ENCODE results near the gene VASN.

The VASN gene

GRCh38 chr16:4377573-4378154 is 6.0 kb downstream of the VASN start:
- TF ChIP-seq, protein P1, sequence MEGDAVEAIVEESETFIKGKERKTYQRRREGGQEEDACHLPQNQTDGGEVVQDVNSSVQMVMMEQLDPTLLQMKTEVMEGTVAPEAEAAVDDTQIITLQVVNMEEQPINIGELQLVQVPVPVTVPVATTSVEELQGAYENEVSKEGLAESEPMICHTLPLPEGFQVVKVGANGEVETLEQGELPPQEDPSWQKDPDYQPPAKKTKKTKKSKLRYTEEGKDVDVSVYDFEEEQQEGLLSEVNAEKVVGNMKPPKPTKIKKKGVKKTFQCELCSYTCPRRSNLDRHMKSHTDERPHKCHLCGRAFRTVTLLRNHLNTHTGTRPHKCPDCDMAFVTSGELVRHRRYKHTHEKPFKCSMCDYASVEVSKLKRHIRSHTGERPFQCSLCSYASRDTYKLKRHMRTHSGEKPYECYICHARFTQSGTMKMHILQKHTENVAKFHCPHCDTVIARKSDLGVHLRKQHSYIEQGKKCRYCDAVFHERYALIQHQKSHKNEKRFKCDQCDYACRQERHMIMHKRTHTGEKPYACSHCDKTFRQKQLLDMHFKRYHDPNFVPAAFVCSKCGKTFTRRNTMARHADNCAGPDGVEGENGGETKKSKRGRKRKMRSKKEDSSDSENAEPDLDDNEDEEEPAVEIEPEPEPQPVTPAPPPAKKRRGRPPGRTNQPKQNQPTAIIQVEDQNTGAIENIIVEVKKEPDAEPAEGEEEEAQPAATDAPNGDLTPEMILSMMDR (IDR thresholded peaks at IDR 0.05; ENCODE audit: low read depth, low read length, missing control alignments), result peak; percentile 11
- DNase-seq (ENCODE audit: extremely low read depth, low read depth), result no peak
- no peak overlapping the region for H3K4me3 ChIP-seq (replicated peaks; ENCODE audit: low read depth, low read length)

- no peak for DNase-seq (ENCODE audit: extremely low read depth, low read depth)
- TF ChIP-seq, protein P1 (IDR thresholded peaks at IDR 0.05; ENCODE audit: low read depth, low read length, missing control alignments), result no peak
- no peak overlapping the region for H3K4me3 ChIP-seq (replicated peaks; ENCODE audit: low read depth, low read length)
Observed at GRCh38 chr16:4378161-4378666, 6.6 kb downstream of the VASN start.

DNA sequence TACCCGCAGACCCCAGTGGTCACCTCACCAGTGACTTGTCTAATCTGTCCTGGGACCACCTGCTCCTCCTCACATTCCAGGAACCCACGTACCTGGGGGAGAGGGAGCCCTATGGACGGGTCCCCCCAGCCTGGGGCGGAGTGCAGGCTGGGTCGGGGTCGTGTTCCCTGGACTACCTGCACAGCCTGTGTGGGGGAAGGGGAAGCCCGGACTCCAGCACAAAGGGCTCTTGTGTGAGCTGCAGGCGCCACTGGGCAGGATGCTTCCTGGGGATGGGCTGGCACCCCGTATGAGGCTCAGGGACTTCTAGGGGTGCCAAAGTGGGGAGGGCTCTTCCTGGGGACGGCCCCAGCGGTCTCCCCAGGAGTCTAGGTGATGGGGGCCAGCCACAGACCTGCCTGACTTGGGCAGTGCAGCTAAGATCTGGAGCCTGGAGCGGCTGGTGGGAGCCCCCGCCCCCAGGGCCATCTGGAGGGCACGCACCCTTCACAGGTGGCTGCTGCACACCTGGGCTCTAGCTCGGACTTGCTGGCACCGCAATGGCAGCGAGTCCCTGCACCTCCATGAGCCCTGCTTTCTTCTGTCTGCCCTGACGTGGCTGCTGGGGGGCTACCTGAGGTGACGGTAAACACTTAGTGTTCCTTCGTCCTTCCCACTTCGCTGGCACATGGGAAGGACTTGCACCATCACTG is 7.5 kb downstream of the VASN start:
- TF ChIP-seq, protein P1 (IDR thresholded peaks at IDR 0.05; ENCODE audit: low read depth, low read length, missing control alignments), result no peak
- H3K4me3 ChIP-seq (replicated peaks; ENCODE audit: low read depth, low read length), result no peak overlapping the region
- no peak for DNase-seq (ENCODE audit: extremely low read depth, low read depth)

DNA sequence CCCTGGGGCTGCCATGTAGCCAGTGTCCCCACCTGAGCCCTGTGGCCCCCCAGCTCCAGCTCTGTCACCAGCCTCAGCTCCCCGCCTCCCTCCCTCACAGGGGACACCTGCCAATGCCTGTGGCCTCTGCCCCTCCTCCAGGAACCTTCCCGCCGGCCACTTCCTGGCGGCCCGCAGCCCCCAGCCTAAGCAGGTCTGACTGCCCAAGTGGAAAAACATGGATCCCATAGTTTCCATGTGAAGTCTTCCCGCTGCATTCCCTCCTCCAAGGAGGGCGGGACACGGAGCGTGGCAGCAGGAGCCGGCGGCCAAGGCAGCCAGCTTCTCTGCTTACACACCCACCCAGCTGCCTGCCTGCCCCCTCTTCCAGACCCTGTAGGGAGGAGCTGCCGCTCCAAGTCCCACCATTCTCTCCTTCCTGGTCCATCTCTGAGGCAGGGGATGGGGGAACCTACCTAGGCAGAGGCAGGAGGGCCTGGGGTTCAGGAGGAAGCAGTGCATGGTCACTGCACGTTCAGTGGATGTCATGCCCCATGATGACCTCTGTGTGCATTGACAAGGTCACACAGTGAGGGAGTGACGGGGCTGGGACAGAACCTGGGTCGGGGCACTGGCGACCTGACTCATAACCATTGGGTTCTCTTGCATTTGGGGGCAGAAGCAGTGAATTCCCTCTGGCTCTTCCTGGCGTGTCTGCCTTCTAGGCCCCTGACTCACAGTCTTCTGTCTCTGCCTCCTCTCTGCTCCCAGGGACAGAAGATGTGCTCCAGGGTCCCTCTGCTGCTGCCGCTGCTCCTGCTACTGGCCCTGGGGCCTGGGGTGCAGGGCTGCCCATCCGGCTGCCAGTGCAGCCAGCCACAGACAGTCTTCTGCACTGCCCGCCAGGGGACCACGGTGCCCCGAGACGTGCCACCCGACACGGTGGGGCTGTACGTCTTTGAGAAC is 8.7 kb downstream of the VASN start:
- no peak for DNase-seq (ENCODE audit: extremely low read depth, low read depth)
- TF ChIP-seq, protein P1 (IDR thresholded peaks at IDR 0.05; ENCODE audit: low read depth, low read length, missing control alignments), result no peak
- no peak overlapping the region for H3K4me3 ChIP-seq (replicated peaks; ENCODE audit: low read depth, low read length)

DNA sequence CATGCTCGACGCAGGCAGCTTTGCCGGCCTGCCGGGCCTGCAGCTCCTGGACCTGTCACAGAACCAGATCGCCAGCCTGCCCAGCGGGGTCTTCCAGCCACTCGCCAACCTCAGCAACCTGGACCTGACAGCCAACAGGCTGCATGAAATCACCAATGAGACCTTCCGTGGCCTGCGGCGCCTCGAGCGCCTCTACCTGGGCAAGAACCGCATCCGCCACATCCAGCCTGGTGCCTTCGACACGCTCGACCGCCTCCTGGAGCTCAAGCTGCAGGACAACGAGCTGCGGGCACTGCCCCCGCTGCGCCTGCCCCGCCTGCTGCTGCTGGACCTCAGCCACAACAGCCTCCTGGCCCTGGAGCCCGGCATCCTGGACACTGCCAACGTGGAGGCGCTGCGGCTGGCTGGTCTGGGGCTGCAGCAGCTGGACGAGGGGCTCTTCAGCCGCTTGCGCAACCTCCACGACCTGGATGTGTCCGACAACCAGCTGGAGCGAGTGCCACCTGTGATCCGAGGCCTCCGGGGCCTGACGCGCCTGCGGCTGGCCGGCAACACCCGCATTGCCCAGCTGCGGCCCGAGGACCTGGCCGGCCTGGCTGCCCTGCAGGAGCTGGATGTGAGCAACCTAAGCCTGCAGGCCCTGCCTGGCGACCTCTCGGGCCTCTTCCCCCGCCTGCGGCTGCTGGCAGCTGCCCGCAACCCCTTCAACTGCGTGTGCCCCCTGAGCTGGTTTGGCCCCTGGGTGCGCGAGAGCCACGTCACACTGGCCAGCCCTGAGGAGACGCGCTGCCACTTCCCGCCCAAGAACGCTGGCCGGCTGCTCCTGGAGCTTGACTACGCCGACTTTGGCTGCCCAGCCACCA is 9.7 kb downstream of the VASN start:
- DNase-seq (ENCODE audit: extremely low read depth, low read depth), result no peak
- H3K4me3 ChIP-seq (replicated peaks; ENCODE audit: low read depth, low read length), result no peak overlapping the region
- TF ChIP-seq, protein P1 (IDR thresholded peaks at IDR 0.05; ENCODE audit: low read depth, low read length, missing control alignments), result no peak

Measured in HFF-Myc (cell line).